Measurements from ENCODE around the gene TPPP. TPM values are rescaled to one million over a fixed set of nuclear protein-coding genes. Genes with fewer than 3 reads are reported as not detected.

The TPPP gene
- polyA plus RNA-seq, 1 donor (not counting 4 experiments of a cell fraction or from before 2014, with no cell fraction given) = 0.88 TPM

DNA sequence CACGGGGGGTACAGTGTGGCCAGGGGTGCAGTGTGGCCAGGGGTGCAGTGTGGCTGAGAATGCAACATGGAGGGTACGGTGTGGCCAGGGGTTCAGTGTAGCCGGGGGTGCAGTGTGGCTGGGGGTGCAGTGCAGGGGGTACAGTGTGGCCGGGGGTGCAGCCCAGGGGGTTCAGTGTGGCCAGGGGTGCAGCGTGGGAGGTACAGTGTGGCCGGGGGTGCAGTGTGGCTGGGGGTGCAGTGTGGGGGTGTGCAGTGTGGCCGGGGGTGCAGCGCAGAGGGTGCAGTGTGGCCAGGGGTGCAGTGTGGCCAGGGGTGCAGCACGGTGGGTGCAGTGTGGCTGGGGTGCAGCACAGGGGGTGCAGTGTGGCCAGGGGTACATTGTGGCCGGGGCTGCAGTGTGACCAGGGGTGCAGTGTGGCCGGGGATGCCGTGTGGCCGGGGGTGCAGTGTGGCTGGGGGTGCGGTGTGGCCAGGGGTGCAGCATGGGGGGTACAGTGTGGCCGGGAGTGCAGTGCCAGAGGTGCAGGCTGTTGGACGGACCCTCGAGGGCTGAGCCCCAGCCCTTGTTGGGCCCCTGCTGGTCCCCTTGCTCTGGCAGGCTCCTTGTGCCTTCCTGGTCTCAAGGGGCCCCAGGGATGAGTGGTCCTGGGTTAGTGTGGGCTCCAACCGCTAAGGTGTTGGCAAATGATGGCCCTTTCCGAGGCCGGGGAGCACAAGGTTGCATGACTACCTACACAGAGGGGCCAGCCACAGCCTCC, 17.9 kb downstream of the TPPP start:
- Histone ChIP-seq H3K4me3 (ENCODE audit: control insufficient read depth in 2 of 3, extremely low read depth in 1 of 3, insufficient read depth in 2 of 3, low read depth in 1 of 3, low read length in 3 of 3) (no peak overlapping the region), H3K4me2 (ENCODE audit: control insufficient read depth, extremely low read depth, insufficient read depth, low read depth, low read length) (no peak overlapping the region), H3K9ac (ENCODE audit: control insufficient read depth, extremely low read depth, insufficient read depth, low read length) (no peak overlapping the region), H3K27me3 (ENCODE audit: control insufficient read depth, extremely low read depth, insufficient read depth, low read length) (peaks cover 29% of the 10 kb centered on the region), H3K4me1 (ENCODE audit: control insufficient read depth, extremely low read depth, insufficient read depth, low read length) (peaks cover 13% of the 10 kb centered on the region), H3K9me1 (ENCODE audit: control insufficient read depth, extremely low read depth, insufficient read depth, low read length) (no peaks in the 10 kb centered on the region), H3K79me2 (ENCODE audit: control insufficient read depth, insufficient read depth, low read length) (no peaks in the 10 kb centered on the region), H3K9me3 (ENCODE audit: control insufficient read depth, low read depth, low read length) (no peaks in the 10 kb centered on the region), H3K27ac (ENCODE audit: control insufficient read depth, insufficient read depth, low read length) (no peak overlapping the region), H4K20me1 (ENCODE audit: control insufficient read depth, extremely low read depth, insufficient read depth, low read length) (peaks cover 3% of the 10 kb centered on the region), H2AFZ (ENCODE audit: control insufficient read depth, low read length) (no peak overlapping the region), H3K36me3 (ENCODE audit: control insufficient read depth in 2 of 2, extremely low read depth in 1 of 2, insufficient read depth in 2 of 2, low read length in 2 of 2) (no peaks in the 10 kb centered on the region)
- FAIRE-seq = no peak
- TF ChIP-seq EZH2 (IDR thresholded peaks at IDR 0.05; ENCODE audit: low read length) = no peak
- TF ChIP-seq, protein P1, sequence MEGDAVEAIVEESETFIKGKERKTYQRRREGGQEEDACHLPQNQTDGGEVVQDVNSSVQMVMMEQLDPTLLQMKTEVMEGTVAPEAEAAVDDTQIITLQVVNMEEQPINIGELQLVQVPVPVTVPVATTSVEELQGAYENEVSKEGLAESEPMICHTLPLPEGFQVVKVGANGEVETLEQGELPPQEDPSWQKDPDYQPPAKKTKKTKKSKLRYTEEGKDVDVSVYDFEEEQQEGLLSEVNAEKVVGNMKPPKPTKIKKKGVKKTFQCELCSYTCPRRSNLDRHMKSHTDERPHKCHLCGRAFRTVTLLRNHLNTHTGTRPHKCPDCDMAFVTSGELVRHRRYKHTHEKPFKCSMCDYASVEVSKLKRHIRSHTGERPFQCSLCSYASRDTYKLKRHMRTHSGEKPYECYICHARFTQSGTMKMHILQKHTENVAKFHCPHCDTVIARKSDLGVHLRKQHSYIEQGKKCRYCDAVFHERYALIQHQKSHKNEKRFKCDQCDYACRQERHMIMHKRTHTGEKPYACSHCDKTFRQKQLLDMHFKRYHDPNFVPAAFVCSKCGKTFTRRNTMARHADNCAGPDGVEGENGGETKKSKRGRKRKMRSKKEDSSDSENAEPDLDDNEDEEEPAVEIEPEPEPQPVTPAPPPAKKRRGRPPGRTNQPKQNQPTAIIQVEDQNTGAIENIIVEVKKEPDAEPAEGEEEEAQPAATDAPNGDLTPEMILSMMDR (optimal IDR thresholded peaks at IDR 0.05 in 1 of 3, IDR thresholded peaks at IDR 0.05 in 1 of 3, conservative IDR thresholded peaks at IDR 0.05 in 1 of 3; ENCODE audit: extremely low read depth in 1 of 3, insufficient read depth in 2 of 3, low read length in 3 of 3) = no peak
- dilution Hi-C loops (cut with MboI; ENCODE audit: extremely low pct_ligation_motif_present, low sequenced_read_pairs) = no loop called here
- no peak for DNase-seq (ENCODE audit: low read depth, low spot score)

DNA sequence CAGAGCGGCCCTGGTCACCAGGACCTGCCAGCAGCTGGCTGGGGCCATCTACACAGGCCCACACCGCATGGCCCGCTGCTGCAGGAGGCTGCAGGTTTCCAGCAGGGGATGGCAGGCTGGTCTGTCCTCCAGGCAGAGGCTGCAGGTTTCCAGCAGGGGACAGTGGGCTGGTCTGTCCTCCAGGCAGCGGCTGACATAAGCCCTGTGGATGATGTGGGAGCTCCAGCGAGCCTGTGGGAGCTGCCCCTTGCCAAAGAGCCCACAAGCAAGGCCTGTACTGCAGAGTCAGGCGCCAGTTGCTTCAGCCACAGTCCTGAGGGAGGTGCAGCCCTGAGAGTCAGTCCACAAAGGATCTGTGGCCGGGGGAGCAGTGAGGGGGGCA, 18.5 kb downstream of the TPPP start:
- TF ChIP-seq, protein P1 (optimal IDR thresholded peaks at IDR 0.05 in 1 of 3, IDR thresholded peaks at IDR 0.05 in 1 of 3, conservative IDR thresholded peaks at IDR 0.05 in 1 of 3; ENCODE audit: extremely low read depth in 1 of 3, insufficient read depth in 2 of 3, low read length in 3 of 3) = no peak
- TF ChIP-seq EZH2 (IDR thresholded peaks at IDR 0.05; ENCODE audit: low read length) = no peak

More for the DNA sequence above, 18.5 kb downstream of the TPPP start:
- peaks cover 13% of the 10 kb centered on the region for H3K4me1 ChIP-seq (ENCODE audit: control insufficient read depth, extremely low read depth, insufficient read depth, low read length)
- DNase-seq (ENCODE audit: low read depth, low spot score) (no peak), FAIRE-seq (no peak)
- dilution Hi-C loops (cut with MboI; ENCODE audit: extremely low pct_ligation_motif_present, low sequenced_read_pairs) = no loop called here
- H3K9me3 ChIP-seq (ENCODE audit: control insufficient read depth, low read depth, low read length) = no peaks in the 10 kb centered on the region
- H3K27ac ChIP-seq (ENCODE audit: control insufficient read depth, insufficient read depth, low read length) = no peak overlapping the region
- H4K20me1 ChIP-seq (ENCODE audit: control insufficient read depth, extremely low read depth, insufficient read depth, low read length) = peaks cover 3% of the 10 kb centered on the region
- no peak overlapping the region for H2AFZ ChIP-seq (ENCODE audit: control insufficient read depth, low read length)
- no peak overlapping the region for H3K4me3 ChIP-seq (ENCODE audit: control insufficient read depth in 2 of 3, extremely low read depth in 1 of 3, insufficient read depth in 2 of 3, low read depth in 1 of 3, low read length in 3 of 3)
- no peaks in the 10 kb centered on the region for H3K36me3 ChIP-seq (ENCODE audit: control insufficient read depth in 2 of 2, extremely low read depth in 1 of 2, insufficient read depth in 2 of 2, low read length in 2 of 2)
- H3K4me2 ChIP-seq (ENCODE audit: control insufficient read depth, extremely low read depth, insufficient read depth, low read depth, low read length) = no peak overlapping the region
- H3K79me2 ChIP-seq (ENCODE audit: control insufficient read depth, insufficient read depth, low read length) = no peaks in the 10 kb centered on the region
- no peaks in the 10 kb centered on the region for H3K9me1 ChIP-seq (ENCODE audit: control insufficient read depth, extremely low read depth, insufficient read depth, low read length)
- H3K9ac ChIP-seq (ENCODE audit: control insufficient read depth, extremely low read depth, insufficient read depth, low read length) = no peak overlapping the region
- peaks cover 29% of the 10 kb centered on the region for H3K27me3 ChIP-seq (ENCODE audit: control insufficient read depth, extremely low read depth, insufficient read depth, low read length)

Measured in keratinocyte (primary cell).